ENCODE data around the gene SCN4A.

The SCN4A gene

GRCh38 chr17:63998721-63999679, 26.3 kb upstream of the SCN4A start:
- H3K27me3 ChIP-seq (ENCODE audit: control insufficient read depth, insufficient read depth, low read length), result peaks cover 20% of the 10 kb centered on the region
- H3K36me3 ChIP-seq (ENCODE audit: control insufficient read depth, insufficient read depth, low read length), result no peaks in the 10 kb centered on the region
- H3K4me1 ChIP-seq (ENCODE audit: control insufficient read depth, insufficient read depth, low read length), result peaks cover 38% of the 10 kb centered on the region
- H3K9me3 ChIP-seq (ENCODE audit: control insufficient read depth, low read length), result no peaks in the 10 kb centered on the region
- no peak overlapping the region for H3K9ac ChIP-seq (ENCODE audit: low read length)
- no peak overlapping the region for H3K4me3 ChIP-seq (ENCODE audit: low read length)

GRCh38 chr17:63998050-63998720, 25.5 kb upstream of the SCN4A start, which contains the start of gene PRR29:
Gene PRR29 (plus strand): TSS chr17:63998351. CDS start chr17:63998365, 14 bp downstream.
- peak within 1 kb of the TSS; percentile 47 for H3K9ac ChIP-seq (ENCODE audit: low read length)
- H3K9me3 ChIP-seq (ENCODE audit: control insufficient read depth, low read length), result no peaks in the 10 kb centered on the region
- H3K36me3 ChIP-seq (ENCODE audit: control insufficient read depth, insufficient read depth, low read length), result no peaks in the 10 kb centered on the region
- H3K4me3 ChIP-seq (ENCODE audit: low read length), result peak within 1 kb of the TSS; percentile 8
- peaks cover 26% of the 10 kb centered on the region for H3K27me3 ChIP-seq (ENCODE audit: control insufficient read depth, insufficient read depth, low read length)
- H3K4me1 ChIP-seq (ENCODE audit: control insufficient read depth, insufficient read depth, low read length), result peaks cover 38% of the 10 kb centered on the region

- Histone ChIP-seq H3K9ac (ENCODE audit: low read length) (peak overlapping the region; percentile 47), H3K36me3 (ENCODE audit: control insufficient read depth, insufficient read depth, low read length) (no peaks in the 10 kb centered on the region), H3K4me1 (ENCODE audit: control insufficient read depth, insufficient read depth, low read length) (peaks cover 36% of the 10 kb centered on the region), H3K9me3 (ENCODE audit: control insufficient read depth, low read length) (no peaks in the 10 kb centered on the region), H3K27me3 (ENCODE audit: control insufficient read depth, insufficient read depth, low read length) (peaks cover 27% of the 10 kb centered on the region), H3K4me3 (ENCODE audit: low read length) (peak overlapping the region; percentile 8)
Measured at GRCh38 chr17:63997341-63998048, 24.8 kb upstream of the SCN4A start.

GRCh38 chr17:63996430-63997182, 23.9 kb upstream of the SCN4A start:
- peaks cover 28% of the 10 kb centered on the region for H3K4me1 ChIP-seq (ENCODE audit: control insufficient read depth, insufficient read depth, low read length)
- no peak overlapping the region for H3K9ac ChIP-seq (ENCODE audit: low read length)
- peaks cover 36% of the 10 kb centered on the region for H3K27me3 ChIP-seq (ENCODE audit: control insufficient read depth, insufficient read depth, low read length)
- H3K9me3 ChIP-seq (ENCODE audit: control insufficient read depth, low read length), result no peaks in the 10 kb centered on the region
- H3K4me3 ChIP-seq (ENCODE audit: low read length), result no peak overlapping the region
- H3K36me3 ChIP-seq (ENCODE audit: control insufficient read depth, insufficient read depth, low read length), result no peaks in the 10 kb centered on the region

- Histone ChIP-seq H3K36me3 (ENCODE audit: control insufficient read depth, insufficient read depth, low read length) (no peaks in the 10 kb centered on the region), H3K27me3 (ENCODE audit: control insufficient read depth, insufficient read depth, low read length) (peaks cover 41% of the 10 kb centered on the region), H3K9me3 (ENCODE audit: control insufficient read depth, low read length) (no peaks in the 10 kb centered on the region), H3K4me1 (ENCODE audit: control insufficient read depth, insufficient read depth, low read length) (peaks cover 22% of the 10 kb centered on the region), H3K4me3 (ENCODE audit: low read length) (no peak overlapping the region), H3K9ac (ENCODE audit: low read length) (no peak overlapping the region)
Measured at GRCh38 chr17:63995626-63996025, 22.9 kb upstream of the SCN4A start.

- Histone ChIP-seq H3K4me3 (ENCODE audit: low read length) (no peak overlapping the region), H3K27me3 (ENCODE audit: control insufficient read depth, insufficient read depth, low read length) (peaks cover 50% of the 10 kb centered on the region), H3K9me3 (ENCODE audit: control insufficient read depth, low read length) (no peaks in the 10 kb centered on the region), H3K4me1 (ENCODE audit: control insufficient read depth, insufficient read depth, low read length) (peaks cover 22% of the 10 kb centered on the region), H3K36me3 (ENCODE audit: control insufficient read depth, insufficient read depth, low read length) (no peaks in the 10 kb centered on the region), H3K9ac (ENCODE audit: low read length) (no peak overlapping the region)
Measured at GRCh38 chr17:63993368-63993985, 20.8 kb upstream of the SCN4A start.

GRCh38 chr17:63991611-63992010, 18.9 kb upstream of the SCN4A start:
- Histone ChIP-seq H3K9ac (ENCODE audit: low read length) (no peak overlapping the region), H3K4me1 (ENCODE audit: control insufficient read depth, insufficient read depth, low read length) (peaks cover 18% of the 10 kb centered on the region), H3K27me3 (ENCODE audit: control insufficient read depth, insufficient read depth, low read length) (peaks cover 35% of the 10 kb centered on the region), H3K4me3 (ENCODE audit: low read length) (no peak overlapping the region), H3K9me3 (ENCODE audit: control insufficient read depth, low read length) (no peaks in the 10 kb centered on the region), H3K36me3 (ENCODE audit: control insufficient read depth, insufficient read depth, low read length) (no peaks in the 10 kb centered on the region)

- H3K36me3 ChIP-seq (ENCODE audit: control insufficient read depth, insufficient read depth, low read length), result no peaks in the 10 kb centered on the region
- H3K9me3 ChIP-seq (ENCODE audit: control insufficient read depth, low read length), result no peaks in the 10 kb centered on the region
- no peak overlapping the region for H3K4me3 ChIP-seq (ENCODE audit: low read length)
- no peak overlapping the region for H3K9ac ChIP-seq (ENCODE audit: low read length)
- peaks cover 31% of the 10 kb centered on the region for H3K4me1 ChIP-seq (ENCODE audit: control insufficient read depth, insufficient read depth, low read length)
- peaks cover 32% of the 10 kb centered on the region for H3K27me3 ChIP-seq (ENCODE audit: control insufficient read depth, insufficient read depth, low read length)
Measured at GRCh38 chr17:63989622-63990345, 17.1 kb upstream of the SCN4A start.

- no peaks in the 10 kb centered on the region for H3K36me3 ChIP-seq (ENCODE audit: control insufficient read depth, insufficient read depth, low read length)
- no peaks in the 10 kb centered on the region for H3K9me3 ChIP-seq (ENCODE audit: control insufficient read depth, low read length)
- peaks cover 39% of the 10 kb centered on the region for H3K4me1 ChIP-seq (ENCODE audit: control insufficient read depth, insufficient read depth, low read length)
- peaks cover 30% of the 10 kb centered on the region for H3K27me3 ChIP-seq (ENCODE audit: control insufficient read depth, insufficient read depth, low read length)
- H3K9ac ChIP-seq (ENCODE audit: low read length), result no peak overlapping the region
- H3K4me3 ChIP-seq (ENCODE audit: low read length), result no peak overlapping the region
Measured at GRCh38 chr17:63988741-63989621, 16.3 kb upstream of the SCN4A start.

- no peaks in the 10 kb centered on the region for H3K36me3 ChIP-seq (ENCODE audit: control insufficient read depth, insufficient read depth, low read length)
- H3K9me3 ChIP-seq (ENCODE audit: control insufficient read depth, low read length), result no peaks in the 10 kb centered on the region
- peaks cover 24% of the 10 kb centered on the region for H3K27me3 ChIP-seq (ENCODE audit: control insufficient read depth, insufficient read depth, low read length)
- H3K4me3 ChIP-seq (ENCODE audit: low read length), result no peak overlapping the region
- peaks cover 40% of the 10 kb centered on the region for H3K4me1 ChIP-seq (ENCODE audit: control insufficient read depth, insufficient read depth, low read length)
- no peak overlapping the region for H3K9ac ChIP-seq (ENCODE audit: low read length)
Measured at GRCh38 chr17:63988127-63988478, 15.4 kb upstream of the SCN4A start.

Measured in mucosa of stomach (tissue), 1 donor.